Loucy (cell line): Measurements from ENCODE around the gene MICAL2.

Experiments
- CTCF ChIP-seq: fragments of 200-600 bp; sonication (generic); conservative IDR thresholded peaks from 2 replicates; pipeline ENCODE4 v1.5.1; 2014; ENCODE audit warnings: mild to moderate bottlenecking, antibody characterized with exemption, low read length
- EZH2phosphoT487 ChIP-seq: fragments of 200-600 bp; IDR thresholded peaks from 2 replicates; pipeline ENCODE4 v1.6.1; 2018; ENCODE audit warnings: antibody characterized with exemption, mild to moderate bottlenecking, moderate library complexity, borderline replicate concordance

- TF ChIP-seq CTCF (no peak), EZH2phosphoT487 (no peak)
Measured at GRCh38 chr11:12205330-12205729, 94.9 kb downstream of the MICAL2 start.
